Liver (tissue), 9 donors: Measurements from ENCODE around the gene COCH. TPM values are rescaled to one million over a fixed set of nuclear protein-coding genes. Genes with fewer than 3 reads are reported as not detected.

Experiments
- DNase-seq: peaks from one replicate; pipeline ENCODE4 v3.0.0-alpha.2; 2017; ENCODE audit warnings: low spot score
- H3K27ac ChIP-seq, 2 donors: one replicate each; pipeline ENCODE4 v1.7.0; 2013; ENCODE audit warnings: inconsistent platforms in 2 of 2, low read length in 2 of 2, control low read depth in 1 of 2, low read depth in 1 of 2, mild to moderate bottlenecking in 1 of 2
- H3K27me3 ChIP-seq, 4 donors: one replicate each; pipeline versions ENCODE4 v1.6.1 to v1.7.0; 2013; ENCODE audit warnings: low read length in 3 of 4, inconsistent platforms in 1 of 4, mild to moderate bottlenecking in 1 of 4, moderate library complexity in 1 of 4; ENCODE audit not compliant: control insufficient read depth in 4 of 4, insufficient read depth in 4 of 4
- H3K36me3 ChIP-seq, 4 donors: one replicate each; pipeline versions ENCODE4 v1.6.1 to v1.7.0; 2013; ENCODE audit warnings: low read length in 3 of 4, mild to moderate bottlenecking in 3 of 4, low read depth in 1 of 4, moderate library complexity in 1 of 4; ENCODE audit not compliant: control insufficient read depth in 4 of 4, insufficient read depth in 3 of 4
- H3K4me1 ChIP-seq, 4 donors: one replicate each; pipeline versions ENCODE4 v1.6.1 to v1.7.0; 2013; ENCODE audit warnings: low read length in 3 of 4, mild to moderate bottlenecking in 3 of 4, moderate library complexity in 1 of 4; ENCODE audit not compliant: control insufficient read depth in 4 of 4, insufficient read depth in 4 of 4
- H3K4me3 ChIP-seq, 3 donors: one replicate each; pipeline versions ENCODE4 v1.6.1 to v1.7.0; 2013; ENCODE audit warnings: low read length in 3 of 3, control low read depth in 1 of 3, low read depth in 1 of 3, mild to moderate bottlenecking in 1 of 3
- H3K9ac ChIP-seq, 2 donors: one replicate each; pipeline ENCODE4 v1.7.0; 2013; ENCODE audit warnings: low read length in 2 of 2, mild to moderate bottlenecking in 2 of 2, moderate library complexity in 2 of 2, control low read depth in 1 of 2, low read depth in 1 of 2
- H3K9me3 ChIP-seq, 4 donors: one replicate each; pipeline versions ENCODE4 v1.6.1 to v1.7.0; 2013; ENCODE audit warnings: low read length in 3 of 4; ENCODE audit not compliant: control insufficient read depth in 4 of 4
- EGR1 ChIP-seq, 2 donors: IDR thresholded peaks; 2 replicates each; pipeline ENCODE4 v1.6.1; 2016 to 2018; ENCODE audit warnings: antibody characterized with exemption in 2 of 2, low read depth in 2 of 2
- FOXA1 ChIP-seq: IDR thresholded peaks from 2 replicates; pipeline ENCODE4 v1.6.1; 2016; ENCODE audit warnings: antibody characterized with exemption
- FOXA2 ChIP-seq: IDR thresholded peaks from 2 replicates; pipeline ENCODE4 v1.6.1; 2016; ENCODE audit warnings: antibody characterized with exemption
- GABPA ChIP-seq, 2 donors: IDR thresholded peaks in 1 of 2; conservative IDR thresholded peaks in 1 of 2; 2 replicates each; pipeline ENCODE4 v1.6.1; 2016; ENCODE audit warnings: antibody characterized with exemption in 2 of 2, mild to moderate bottlenecking in 1 of 2, moderate library complexity in 1 of 2
- HNF4G ChIP-seq: IDR thresholded peaks from 2 replicates; pipeline ENCODE4 v1.6.1; 2016; ENCODE audit warnings: antibody characterized with exemption
- JUND ChIP-seq, 2 donors: IDR thresholded peaks; 2 replicates each; pipeline ENCODE4 v1.6.1; 2016; ENCODE audit warnings: antibody characterized with exemption in 2 of 2
- RAD21 ChIP-seq, 2 donors: IDR thresholded peaks; 2 replicates each; pipeline ENCODE4 v1.6.1; 2016; ENCODE audit warnings: antibody characterized with exemption in 2 of 2, mild to moderate bottlenecking in 2 of 2
- RXRA ChIP-seq, 2 donors: IDR thresholded peaks; 2 replicates each; pipeline ENCODE4 v1.6.1; 2017 to 2018; ENCODE audit warnings: antibody characterized with exemption in 2 of 2, mild to moderate bottlenecking in 1 of 2
- YY1 ChIP-seq: IDR thresholded peaks from 2 replicates; pipeline ENCODE4 v1.6.1; 2016; ENCODE audit warnings: antibody characterized with exemption, mild to moderate bottlenecking
- WGBS: extraction: QIAGEN DNeasy Blood & Tissue Kit; methylation state at CpG from one replicate; pipeline ENCODE4 v1.1.7; 2013; 5-methylcytosine and 5-hydroxymethylcytosine counted together
- polyA plus RNA-seq, 2 donors: library from polyadenylated mRNA; stranded (reverse) in 1 of 2; unstranded in 1 of 2; fragments of 200-250 nt in 1 of 2; fragments of >200 nt in 1 of 2; fragmentation: Nextera tagmentation in 1 of 2; extraction: Ambion mirVana in 1 of 2; gene quantifications; one replicate each; pipeline versions ENCODE4 v1.2.1 to v1.2.3, GENCODE V29; 2013 to 2015
- total RNA-seq, 2 donors: library from RNA; depleted of rRNA; stranded (reverse); fragments of >200 nt; gene quantifications; one replicate each; pipeline ENCODE4 v1.2.3, GENCODE V29; 2014
- TF ChIP-seq, protein P1 (sequence below): IDR thresholded peaks from 2 replicates; pipeline ENCODE4 v1.6.1; 2016; ENCODE audit warnings: antibody characterized with exemption
- TF ChIP-seq, protein P2 (sequence below): fragments of 150-350 bp; IDR thresholded peaks from 2 replicates; pipeline ENCODE4 v1.5.1; 2017; ENCODE audit warnings: improper control_type of control experiment, low read depth, low read length; ENCODE audit not compliant: missing input control
- TF ChIP-seq, protein P3 (sequence below): IDR thresholded peaks from 2 replicates; pipeline ENCODE4 v1.6.1; 2016; ENCODE audit warnings: antibody characterized with exemption, mild to moderate bottlenecking
- TF ChIP-seq, protein P4 (sequence below): IDR thresholded peaks from 2 replicates; pipeline ENCODE4 v1.6.1; 2016; ENCODE audit warnings: antibody characterized with exemption
- TF ChIP-seq, protein P5 (sequence below): IDR thresholded peaks from 2 replicates; pipeline ENCODE4 v1.6.1; 2016; ENCODE audit warnings: antibody characterized with exemption
- donor health status: healthy.
- donor health status: healthy.
- donor health status: healthy.
- donor health status: healthy.
- donor health status: healthy.

The COCH gene
- total and polyA plus RNA-seq, 4 donors = 0.33 to 2.5 (median 0.49) TPM

DNA sequence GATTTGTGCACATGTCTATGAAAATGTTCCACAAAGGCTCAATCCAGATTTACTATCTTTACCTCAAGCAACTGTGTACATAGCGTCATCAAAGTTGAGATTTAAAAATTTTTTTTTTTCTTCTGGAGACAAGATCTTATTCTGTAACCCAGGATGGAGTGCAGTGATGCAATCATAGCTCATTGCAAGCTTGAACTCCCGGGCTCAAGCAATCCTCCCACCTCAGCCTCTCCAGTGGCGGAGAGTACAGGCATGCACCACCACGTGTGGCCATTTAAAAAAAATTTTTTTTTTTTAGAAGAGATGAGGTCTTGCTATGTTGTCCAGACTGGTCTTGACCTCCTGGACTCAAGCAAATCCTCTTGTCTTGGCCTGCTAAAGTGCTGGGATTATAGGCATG lies 2.3 kb downstream of the COCH start:
- no peak overlapping the region for H3K4me3 ChIP-seq
- no peak overlapping the region for H3K27ac ChIP-seq
- WGBS = 74% methylated on average over 4 of the region's 4 CpGs
- no peaks in the 10 kb centered on the region for H3K27me3 ChIP-seq
- no peak for DNase-seq
- H3K36me3 ChIP-seq = no peaks in the 10 kb centered on the region
- H3K9me3 ChIP-seq = no peaks in the 10 kb centered on the region
- H3K9ac ChIP-seq = no peak overlapping the region
- H3K4me1 ChIP-seq = peaks cover 6 to 18% (median 14%) of the 10 kb centered on the region in 4 donors
- TF ChIP-seq HNF4G (no peak), FOXA2 (no peak), YY1 (no peak)
- TF ChIP-seq, protein P1, sequence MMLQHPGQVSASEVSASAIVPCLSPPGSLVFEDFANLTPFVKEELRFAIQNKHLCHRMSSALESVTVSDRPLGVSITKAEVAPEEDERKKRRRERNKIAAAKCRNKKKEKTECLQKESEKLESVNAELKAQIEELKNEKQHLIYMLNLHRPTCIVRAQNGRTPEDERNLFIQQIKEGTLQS = no peak
- TF ChIP-seq, protein P2, sequence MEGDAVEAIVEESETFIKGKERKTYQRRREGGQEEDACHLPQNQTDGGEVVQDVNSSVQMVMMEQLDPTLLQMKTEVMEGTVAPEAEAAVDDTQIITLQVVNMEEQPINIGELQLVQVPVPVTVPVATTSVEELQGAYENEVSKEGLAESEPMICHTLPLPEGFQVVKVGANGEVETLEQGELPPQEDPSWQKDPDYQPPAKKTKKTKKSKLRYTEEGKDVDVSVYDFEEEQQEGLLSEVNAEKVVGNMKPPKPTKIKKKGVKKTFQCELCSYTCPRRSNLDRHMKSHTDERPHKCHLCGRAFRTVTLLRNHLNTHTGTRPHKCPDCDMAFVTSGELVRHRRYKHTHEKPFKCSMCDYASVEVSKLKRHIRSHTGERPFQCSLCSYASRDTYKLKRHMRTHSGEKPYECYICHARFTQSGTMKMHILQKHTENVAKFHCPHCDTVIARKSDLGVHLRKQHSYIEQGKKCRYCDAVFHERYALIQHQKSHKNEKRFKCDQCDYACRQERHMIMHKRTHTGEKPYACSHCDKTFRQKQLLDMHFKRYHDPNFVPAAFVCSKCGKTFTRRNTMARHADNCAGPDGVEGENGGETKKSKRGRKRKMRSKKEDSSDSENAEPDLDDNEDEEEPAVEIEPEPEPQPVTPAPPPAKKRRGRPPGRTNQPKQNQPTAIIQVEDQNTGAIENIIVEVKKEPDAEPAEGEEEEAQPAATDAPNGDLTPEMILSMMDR = no peak

DNA sequence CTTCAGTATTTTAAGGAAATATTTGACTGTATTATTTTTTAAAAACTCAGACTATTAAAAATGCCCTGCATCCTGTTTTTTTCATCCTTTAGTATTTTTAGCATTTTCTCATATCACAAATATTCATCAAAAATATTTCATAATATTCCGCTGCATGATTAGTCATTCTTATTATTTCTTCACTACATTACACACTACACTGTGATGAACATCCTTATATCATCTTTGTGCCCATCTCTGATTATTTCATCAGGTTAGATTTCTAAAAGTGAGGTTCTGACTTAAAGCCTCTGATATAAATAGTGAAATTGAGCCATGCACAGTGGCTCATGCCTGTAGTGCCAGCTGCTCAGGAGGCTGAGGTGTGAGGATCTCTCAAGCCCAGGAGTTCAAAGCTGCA lies 8.1 kb downstream of the COCH start:
- WGBS = 39% methylated on average over 1 of the region's 1 CpG

DNA sequence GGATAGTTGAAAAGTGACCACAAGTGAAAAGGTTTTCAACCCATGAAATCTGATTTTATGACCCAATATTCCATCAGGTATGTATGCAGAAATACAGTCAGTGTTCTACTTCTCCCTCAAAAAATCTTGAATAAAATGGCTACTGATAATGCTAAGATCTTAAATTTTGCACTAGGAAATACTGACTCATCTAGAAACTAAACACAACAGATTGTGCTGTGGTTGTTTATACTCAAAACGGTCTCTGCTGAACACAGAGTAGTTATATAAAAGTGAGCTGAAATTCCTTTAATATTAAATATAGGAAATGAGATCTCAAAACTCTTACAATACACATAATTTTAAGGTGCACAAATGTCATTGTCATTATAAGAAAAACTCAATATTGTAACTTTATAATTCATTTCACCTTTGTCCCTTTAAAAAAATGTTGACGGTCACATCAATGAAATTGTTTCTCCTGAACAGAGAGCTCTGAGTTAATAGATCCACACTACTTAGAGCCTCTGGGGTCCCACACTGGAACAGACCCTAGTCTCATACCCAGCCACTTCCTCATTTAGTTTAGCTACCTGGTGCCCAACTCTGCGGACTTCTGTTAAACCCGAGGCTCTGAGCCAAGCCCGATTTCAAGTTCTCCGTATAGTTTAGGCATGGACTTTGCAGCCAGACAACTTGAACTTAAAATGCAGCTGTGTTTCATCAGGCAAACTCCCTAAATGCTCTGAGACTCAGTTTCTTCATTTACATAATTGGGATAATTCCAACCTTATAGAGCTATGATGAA lies 9.3 kb downstream of the COCH start:
- WGBS = 83% methylated on average over 6 of the region's 6 CpGs
- TF ChIP-seq, protein P3, sequence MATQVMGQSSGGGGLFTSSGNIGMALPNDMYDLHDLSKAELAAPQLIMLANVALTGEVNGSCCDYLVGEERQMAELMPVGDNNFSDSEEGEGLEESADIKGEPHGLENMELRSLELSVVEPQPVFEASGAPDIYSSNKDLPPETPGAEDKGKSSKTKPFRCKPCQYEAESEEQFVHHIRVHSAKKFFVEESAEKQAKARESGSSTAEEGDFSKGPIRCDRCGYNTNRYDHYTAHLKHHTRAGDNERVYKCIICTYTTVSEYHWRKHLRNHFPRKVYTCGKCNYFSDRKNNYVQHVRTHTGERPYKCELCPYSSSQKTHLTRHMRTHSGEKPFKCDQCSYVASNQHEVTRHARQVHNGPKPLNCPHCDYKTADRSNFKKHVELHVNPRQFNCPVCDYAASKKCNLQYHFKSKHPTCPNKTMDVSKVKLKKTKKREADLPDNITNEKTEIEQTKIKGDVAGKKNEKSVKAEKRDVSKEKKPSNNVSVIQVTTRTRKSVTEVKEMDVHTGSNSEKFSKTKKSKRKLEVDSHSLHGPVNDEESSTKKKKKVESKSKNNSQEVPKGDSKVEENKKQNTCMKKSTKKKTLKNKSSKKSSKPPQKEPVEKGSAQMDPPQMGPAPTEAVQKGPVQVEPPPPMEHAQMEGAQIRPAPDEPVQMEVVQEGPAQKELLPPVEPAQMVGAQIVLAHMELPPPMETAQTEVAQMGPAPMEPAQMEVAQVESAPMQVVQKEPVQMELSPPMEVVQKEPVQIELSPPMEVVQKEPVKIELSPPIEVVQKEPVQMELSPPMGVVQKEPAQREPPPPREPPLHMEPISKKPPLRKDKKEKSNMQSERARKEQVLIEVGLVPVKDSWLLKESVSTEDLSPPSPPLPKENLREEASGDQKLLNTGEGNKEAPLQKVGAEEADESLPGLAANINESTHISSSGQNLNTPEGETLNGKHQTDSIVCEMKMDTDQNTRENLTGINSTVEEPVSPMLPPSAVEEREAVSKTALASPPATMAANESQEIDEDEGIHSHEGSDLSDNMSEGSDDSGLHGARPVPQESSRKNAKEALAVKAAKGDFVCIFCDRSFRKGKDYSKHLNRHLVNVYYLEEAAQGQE = no peak
- TF ChIP-seq, protein P4, sequence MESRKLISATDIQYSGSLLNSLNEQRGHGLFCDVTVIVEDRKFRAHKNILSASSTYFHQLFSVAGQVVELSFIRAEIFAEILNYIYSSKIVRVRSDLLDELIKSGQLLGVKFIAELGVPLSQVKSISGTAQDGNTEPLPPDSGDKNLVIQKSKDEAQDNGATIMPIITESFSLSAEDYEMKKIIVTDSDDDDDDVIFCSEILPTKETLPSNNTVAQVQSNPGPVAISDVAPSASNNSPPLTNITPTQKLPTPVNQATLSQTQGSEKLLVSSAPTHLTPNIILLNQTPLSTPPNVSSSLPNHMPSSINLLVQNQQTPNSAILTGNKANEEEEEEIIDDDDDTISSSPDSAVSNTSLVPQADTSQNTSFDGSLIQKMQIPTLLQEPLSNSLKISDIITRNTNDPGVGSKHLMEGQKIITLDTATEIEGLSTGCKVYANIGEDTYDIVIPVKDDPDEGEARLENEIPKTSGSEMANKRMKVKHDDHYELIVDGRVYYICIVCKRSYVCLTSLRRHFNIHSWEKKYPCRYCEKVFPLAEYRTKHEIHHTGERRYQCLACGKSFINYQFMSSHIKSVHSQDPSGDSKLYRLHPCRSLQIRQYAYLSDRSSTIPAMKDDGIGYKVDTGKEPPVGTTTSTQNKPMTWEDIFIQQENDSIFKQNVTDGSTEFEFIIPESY = no peak
- TF ChIP-seq GABPA (IDR thresholded peaks at IDR 0.05 in 1 of 2, conservative IDR thresholded peaks at IDR 0.05 in 1 of 2) = no peak
- no peak for TF ChIP-seq EGR1 (IDR thresholded peaks at IDR 0.05; ENCODE audit: low read depth in 2 of 2)
- no peak for TF ChIP-seq JUND (IDR thresholded peaks at IDR 0.05)
- TF ChIP-seq YY1 = no peak
- TF ChIP-seq, protein P2 = no peak
- no peak for TF ChIP-seq FOXA1
- no peak for TF ChIP-seq RXRA (IDR thresholded peaks at IDR 0.05)
- TF ChIP-seq, protein P1 = no peak
- TF ChIP-seq, protein P5, sequence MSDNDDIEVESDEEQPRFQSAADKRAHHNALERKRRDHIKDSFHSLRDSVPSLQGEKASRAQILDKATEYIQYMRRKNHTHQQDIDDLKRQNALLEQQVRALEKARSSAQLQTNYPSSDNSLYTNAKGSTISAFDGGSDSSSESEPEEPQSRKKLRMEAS = no peak
- H3K27ac ChIP-seq = no peak overlapping the region

More for the DNA sequence above, 8.1 kb downstream of the COCH start:
- Histone ChIP-seq H3K9ac (no peak overlapping the region), H3K27me3 (no peaks in the 10 kb centered on the region), H3K27ac (no peak overlapping the region), H3K36me3 (no peaks in the 10 kb centered on the region), H3K4me1 (no peaks in the 10 kb centered on the region), H3K4me3 (no peak overlapping the region), H3K9me3 (no peaks in the 10 kb centered on the region)
- no peak for DNase-seq
- TF ChIP-seq RAD21 (IDR thresholded peaks at IDR 0.05) = no peak
- TF ChIP-seq JUND (IDR thresholded peaks at IDR 0.05) = no peak
- no peak for TF ChIP-seq EGR1 (IDR thresholded peaks at IDR 0.05; ENCODE audit: low read depth in 2 of 2)
- TF ChIP-seq, protein P1 = no peak

More for the DNA sequence above, 9.3 kb downstream of the COCH start:
- Histone ChIP-seq H3K4me1 (no peaks in the 10 kb centered on the region), H3K36me3 (peaks cover 0 to 1% (median 0%) of the 10 kb centered on the region in 4 donors), H3K9me3 (no peaks in the 10 kb centered on the region), H3K4me3 (no peak overlapping the region), H3K9ac (no peak overlapping the region), H3K27me3 (no peaks in the 10 kb centered on the region)
- DNase-seq = no peak
